NCI-H510A treated with DMSO at 0.1 percent for 48 hours (cell line): ENCODE data around the gene KRIT1.
"Not testable (repeated sequence)": the region's sequence is repeated elsewhere in the genome, so short reads cannot be mapped to it uniquely, and the experiment has no call there.

Experiments
- DNase-seq: peaks from one replicate; lab custom pipeline; 2025; lab: John Stamatoyannopoulos, UW

Gene KRIT1

GRCh38 chr7:92245487-92246359 is at the start of gene KRIT1, which contains the start of gene ANKIB1:
Gene KRIT1 (minus strand): TSS chr7:92245914. CDS start chr7:92242135, 3,779 bp downstream.
Gene ANKIB1 (plus strand): TSS chr7:92245974. CDS start chr7:92294979, 49,005 bp downstream.
- DNase-seq: peak; percentile 64

GRCh38 chr7:92295391-92295790 is 49.7 kb upstream of the KRIT1 start:
- DNase-seq: no peak

GRCh38 chr7:92293896-92294590 is 48.3 kb upstream of the KRIT1 start:
- DNase-seq: no peak

- no peak for DNase-seq
Measured at GRCh38 chr7:92292981-92293380, 47.3 kb upstream of the KRIT1 start.

GRCh38 chr7:92289321-92289720 is 43.6 kb upstream of the KRIT1 start:
- no peak for DNase-seq

GRCh38 chr7:92282930-92283329 is 37.2 kb upstream of the KRIT1 start:
- DNase-seq: no peak

GRCh38 chr7:92282221-92282814 is 36.6 kb upstream of the KRIT1 start:
- DNase-seq: no peak

- no peak for DNase-seq
Measured at GRCh38 chr7:92281031-92281430, 35.3 kb upstream of the KRIT1 start.

- DNase-seq: no peak
Measured at GRCh38 chr7:92279396-92280031, 33.8 kb upstream of the KRIT1 start.

- DNase-seq: no peak
Measured at GRCh38 chr7:92276460-92276864, 30.7 kb upstream of the KRIT1 start.

GRCh38 chr7:92275327-92275726 is 29.6 kb upstream of the KRIT1 start:
- DNase-seq: no peak

- no peak for DNase-seq
Measured at GRCh38 chr7:92268921-92269320, 23.2 kb upstream of the KRIT1 start.

GRCh38 chr7:92266415-92267241 is 20.9 kb upstream of the KRIT1 start:
- no peak for DNase-seq

GRCh38 chr7:92260248-92260781 is 14.6 kb upstream of the KRIT1 start:
- no peak for DNase-seq

GRCh38 chr7:92259610-92260247 is 14.0 kb upstream of the KRIT1 start:
- DNase-seq: no peak

GRCh38 chr7:92259062-92259461 is 13.3 kb upstream of the KRIT1 start:
- DNase-seq: no peak

GRCh38 chr7:92255308-92255707 is 9.6 kb upstream of the KRIT1 start:
- DNase-seq: no peak

GRCh38 chr7:92254800-92255199 is 9.1 kb upstream of the KRIT1 start:
- DNase-seq: not testable (repeated sequence)

- no peak for DNase-seq
Measured at GRCh38 chr7:92253251-92253650, 7.5 kb upstream of the KRIT1 start.

- DNase-seq: no peak
Measured at GRCh38 chr7:92251181-92251580, 5.5 kb upstream of the KRIT1 start.

GRCh38 chr7:92250603-92251002 is 4.9 kb upstream of the KRIT1 start:
- DNase-seq: no peak
